HCT116 (cell line): ENCODE results near the gene MAPRE2. TPM values are rescaled to one million over a fixed set of nuclear protein-coding genes. Genes with fewer than 3 reads are reported as not detected.

Source experiments
- ATAC-seq: fragments of 200-7000 bp; cut with Tn5 transposase; 2 replicates; pipeline ENCODE4 v1.9.1; 2020; ENCODE audit warnings: mild to moderate bottlenecking, moderate library complexity
- BruUV-seq: library from RNA; stranded (reverse); fragments of 400-500 nt; replicated peaks from 2 replicates; lab custom pipeline; 2021; lab: Mats Ljungman, UMichigan
- CTCF ChIA-PET: fragments of 300-600 bp; sonication (Branson Sonifier 250); formaldehyde crosslinking; loops from one replicate; lab custom pipeline; 2021; ENCODE audit warnings: antibody characterized with exemption; lab: Charles Lee
- POLR2A ChIA-PET: fragments of 300-600, 350-600 bp; sonication (Branson Sonifier 250); formaldehyde crosslinking; loops from one replicate; lab custom pipeline; 2021; ENCODE audit warnings: antibody characterized with exemption; lab: Charles Lee
- RAD21 ChIA-PET, 2 experiments: fragments of 300-600 bp; sonication (Branson Sonifier 250); formaldehyde crosslinking; loops; one replicate each; lab custom pipeline; 2023; ENCODE audit warnings: low total read pairs in 2 of 2; ENCODE audit not compliant: uncharacterized antibody in 2 of 2, unreplicated experiment in 2 of 2, low non-redundant PET in 1 of 2; lab: Charles Lee
- DNase-seq: peaks from one replicate; pipeline ENCODE4 v3.0.0-alpha.2; 2010; ENCODE audit warnings: low read depth, low spot score
- H2AFZ ChIP-seq: fragments of 200-600 bp; shearing (Covaris generic), sonication (generic); 2 replicates; pipeline ENCODE4 v1.6.1; 2017; ENCODE audit warnings: low read depth, mixed run types, mixed read lengths, antibody characterized with exemption, low read length; ENCODE audit not compliant: poor library complexity, severe bottlenecking
- H3K27ac ChIP-seq: 2 replicates; pipeline ENCODE4 v1.5.1; 2012; ENCODE audit warnings: low read depth, low read length
- H3K27me3 ChIP-seq: fragments of 200-600 bp; sonication (generic); 2 replicates; pipeline ENCODE4 v1.6.1; 2016; ENCODE audit warnings: mixed run types, low read length, mixed read lengths; ENCODE audit not compliant: insufficient read depth
- H3K36me3 ChIP-seq, 2 experiments: fragments of 200-500 bp in 1 of 2; fragments of 200-600 bp in 1 of 2; sonication (Bioruptor generic) in 1 of 2; sonication (generic) in 1 of 2; 2 replicates each; pipeline versions ENCODE4 v1.5.1 to v1.6.1; 2014 to 2016; ENCODE audit warnings: low read length in 2 of 2, inconsistent platforms in 1 of 2, mixed read lengths in 1 of 2, mixed run types in 1 of 2; ENCODE audit not compliant: insufficient read depth in 2 of 2, control insufficient read depth in 1 of 2
- H3K4me1 ChIP-seq, 2 experiments: fragments of 200-600 bp in 1 of 2; sonication (generic) in 1 of 2; 2 replicates each; pipeline versions ENCODE4 v1.5.1 to v1.6.1; 2012 to 2017; ENCODE audit warnings: low read length in 2 of 2, inconsistent platforms in 1 of 2, mild to moderate bottlenecking in 1 of 2, mixed read lengths in 1 of 2, mixed run types in 1 of 2, moderate library complexity in 1 of 2; ENCODE audit not compliant: insufficient read depth in 2 of 2, control insufficient read depth in 1 of 2
- H3K4me2 ChIP-seq: fragments of 200-600 bp; sonication (generic); 2 replicates; pipeline ENCODE4 v1.6.1; 2017; ENCODE audit warnings: mixed run types, low read length, mixed read lengths
- H3K4me3 ChIP-seq, 2 experiments: fragments of 200-600 bp in 1 of 2; sonication (generic) in 1 of 2; replicated peaks in 1 of 2; 2 replicates each; pipeline ENCODE4 v1.5.1; 2011 to 2016; ENCODE audit warnings: low read length in 2 of 2, control low read depth in 1 of 2, low read depth in 1 of 2, mild to moderate bottlenecking in 1 of 2, mixed read lengths in 1 of 2, mixed run types in 1 of 2
- H3K79me2 ChIP-seq: fragments of 200-600 bp; sonication (generic); 2 replicates; pipeline ENCODE4 v1.6.1; 2017; ENCODE audit warnings: mild to moderate bottlenecking, mixed run types, low read length, moderate library complexity, mixed read lengths; ENCODE audit not compliant: insufficient read depth
- H3K9ac ChIP-seq: fragments of 200-600 bp; sonication (generic); 2 replicates; pipeline ENCODE4 v1.6.1; 2016; ENCODE audit warnings: low read length, mixed read lengths
- H3K9me2 ChIP-seq: fragments of 200-600 bp; sonication (generic), shearing (Covaris generic); 2 replicates; pipeline ENCODE4 v1.6.1; 2017; ENCODE audit warnings: mixed run types, mild to moderate bottlenecking, moderate library complexity; ENCODE audit not compliant: insufficient read depth
- H3K9me3 ChIP-seq, 2 experiments: fragments of 200-500 bp in 1 of 2; fragments of 200-600 bp in 1 of 2; sonication (Bioruptor generic) in 1 of 2; sonication (generic) in 1 of 2; 2 replicates each; pipeline ENCODE4 v1.6.1; 2014 to 2017; ENCODE audit warnings: low read length in 2 of 2, mixed read lengths in 2 of 2, inconsistent platforms in 1 of 2, low read depth in 1 of 2, mild to moderate bottlenecking in 1 of 2, mixed run types in 1 of 2, moderate library complexity in 1 of 2; ENCODE audit not compliant: control insufficient read depth in 1 of 2, insufficient read depth in 1 of 2
- H4K20me1 ChIP-seq: fragments of 200-600 bp; sonication (generic), shearing (Covaris generic); 2 replicates; pipeline ENCODE4 v1.6.1; 2017; ENCODE audit warnings: mixed run types, mild to moderate bottlenecking, moderate library complexity; ENCODE audit not compliant: insufficient read depth
- ATF3 ChIP-seq: IDR thresholded peaks from 2 replicates; pipeline ENCODE4 v1.6.1; 2012
- CBX3 ChIP-seq: IDR thresholded peaks from 2 replicates; pipeline ENCODE4 v1.6.1; 2012; ENCODE audit warnings: low read depth
- EZH2phosphoT487 ChIP-seq: fragments of 200-600 bp; IDR thresholded peaks from 2 replicates; pipeline ENCODE4 v1.6.1; 2018; ENCODE audit warnings: antibody characterized with exemption, borderline replicate concordance
- POLR2AphosphoS5 ChIP-seq: IDR thresholded peaks from 2 replicates; pipeline ENCODE4 v1.6.1; 2011; ENCODE audit warnings: mild to moderate bottlenecking, low read depth, low read length, moderate library complexity
- RAD21 ChIP-seq: IDR thresholded peaks from 2 replicates; pipeline ENCODE4 v1.6.1; 2012; ENCODE audit warnings: low read depth, mild to moderate bottlenecking
- SIN3A ChIP-seq: IDR thresholded peaks from 2 replicates; pipeline ENCODE4 v1.6.1; 2012; ENCODE audit warnings: low read depth
- SP1 ChIP-seq: IDR thresholded peaks from 2 replicates; pipeline ENCODE4 v1.6.1; 2012; ENCODE audit warnings: low read depth
- SRF ChIP-seq: IDR thresholded peaks from 2 replicates; pipeline ENCODE4 v1.6.1; 2012; ENCODE audit warnings: low read depth
- TCF7L2 ChIP-seq: IDR thresholded peaks from 2 replicates; pipeline ENCODE4 v1.7.0; 2011; ENCODE audit warnings: borderline replicate concordance, inconsistent platforms; ENCODE audit not compliant: insufficient read depth, insufficient read length; ENCODE audit errors: extremely low read depth
- ZFX ChIP-seq: fragments of 450-650 bp; IDR thresholded peaks from 2 replicates; pipeline ENCODE4 v1.6.1; 2017
- intact Hi-C: fragments of 100-400 bp; cut with micrococcal nuclease; formaldehyde crosslinking; loops from 2 replicates; pipeline ENCODE4 v1.10.0; 2022
- total RNA-seq: library from RNA; stranded (reverse); gene quantifications from one replicate; pipeline ENCODE4 v1.2.1, GENCODE V29; 2021; ENCODE audit not compliant: unreplicated experiment
- TF ChIP-seq, protein P1 (sequence below), 3 experiments: fragments of 200-600 bp in 1 of 3; sonication (generic) in 1 of 3; IDR thresholded peaks in 2 of 3; conservative IDR thresholded peaks in 1 of 3; 2 replicates each; pipeline ENCODE4 v1.5.1; 2012 to 2017; ENCODE audit warnings: low read depth in 2 of 3, low read length in 2 of 3, antibody characterized with exemption in 1 of 3, borderline replicate concordance in 1 of 3, control low read depth in 1 of 3, mild to moderate bottlenecking in 1 of 3, mixed read lengths in 1 of 3, mixed run types in 1 of 3, moderate library complexity in 1 of 3; ENCODE audit not compliant: insufficient read depth in 1 of 3
- TF ChIP-seq, protein P2 (sequence below): IDR thresholded peaks from 2 replicates; pipeline ENCODE4 v1.6.1; 2011; ENCODE audit warnings: mild to moderate bottlenecking, low read length, moderate library complexity; ENCODE audit not compliant: insufficient replicate concordance; ENCODE audit errors: extremely low read depth

MAPRE2 gene
- total RNA-seq, 1 experiment from 2014 or later: 17.2 TPM

GRCh38 chr18:35138773-35139172, 97.6 kb downstream of the MAPRE2 start:
- CTCF ChIA-PET: no interaction called here
- no peaks in the 10 kb centered on the region for H3K4me1 ChIP-seq
- intact Hi-C loops: no loop called here
- no peak overlapping the region for H3K27ac ChIP-seq
- no peaks in the 10 kb centered on the region for H3K9me3 ChIP-seq
- H4K20me1 ChIP-seq: no peaks in the 10 kb centered on the region
- H3K9me2 ChIP-seq: no peaks in the 10 kb centered on the region
- H3K9ac ChIP-seq: no peak overlapping the region
- no peak for DNase-seq
- H3K4me3 ChIP-seq: no peak overlapping the region
- no peak overlapping the region for H2AFZ ChIP-seq
- TF ChIP-seq EZH2phosphoT487: no peak
- no peak for TF ChIP-seq POLR2AphosphoS5
- no peak for TF ChIP-seq ATF3
- no peak for TF ChIP-seq RAD21
- TF ChIP-seq SIN3A: no peak
- no peak for TF ChIP-seq SP1
- TF ChIP-seq, protein P1, sequence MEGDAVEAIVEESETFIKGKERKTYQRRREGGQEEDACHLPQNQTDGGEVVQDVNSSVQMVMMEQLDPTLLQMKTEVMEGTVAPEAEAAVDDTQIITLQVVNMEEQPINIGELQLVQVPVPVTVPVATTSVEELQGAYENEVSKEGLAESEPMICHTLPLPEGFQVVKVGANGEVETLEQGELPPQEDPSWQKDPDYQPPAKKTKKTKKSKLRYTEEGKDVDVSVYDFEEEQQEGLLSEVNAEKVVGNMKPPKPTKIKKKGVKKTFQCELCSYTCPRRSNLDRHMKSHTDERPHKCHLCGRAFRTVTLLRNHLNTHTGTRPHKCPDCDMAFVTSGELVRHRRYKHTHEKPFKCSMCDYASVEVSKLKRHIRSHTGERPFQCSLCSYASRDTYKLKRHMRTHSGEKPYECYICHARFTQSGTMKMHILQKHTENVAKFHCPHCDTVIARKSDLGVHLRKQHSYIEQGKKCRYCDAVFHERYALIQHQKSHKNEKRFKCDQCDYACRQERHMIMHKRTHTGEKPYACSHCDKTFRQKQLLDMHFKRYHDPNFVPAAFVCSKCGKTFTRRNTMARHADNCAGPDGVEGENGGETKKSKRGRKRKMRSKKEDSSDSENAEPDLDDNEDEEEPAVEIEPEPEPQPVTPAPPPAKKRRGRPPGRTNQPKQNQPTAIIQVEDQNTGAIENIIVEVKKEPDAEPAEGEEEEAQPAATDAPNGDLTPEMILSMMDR (IDR thresholded peaks at IDR 0.05 in 2 of 3, conservative IDR thresholded peaks at IDR 0.05 in 1 of 3; ENCODE audit: borderline replicate concordance in 1 of 3, insufficient read depth in 1 of 3, low read depth in 2 of 3, low read length in 2 of 3): no peak
- no peak for TF ChIP-seq SRF
- TF ChIP-seq, protein P2, sequence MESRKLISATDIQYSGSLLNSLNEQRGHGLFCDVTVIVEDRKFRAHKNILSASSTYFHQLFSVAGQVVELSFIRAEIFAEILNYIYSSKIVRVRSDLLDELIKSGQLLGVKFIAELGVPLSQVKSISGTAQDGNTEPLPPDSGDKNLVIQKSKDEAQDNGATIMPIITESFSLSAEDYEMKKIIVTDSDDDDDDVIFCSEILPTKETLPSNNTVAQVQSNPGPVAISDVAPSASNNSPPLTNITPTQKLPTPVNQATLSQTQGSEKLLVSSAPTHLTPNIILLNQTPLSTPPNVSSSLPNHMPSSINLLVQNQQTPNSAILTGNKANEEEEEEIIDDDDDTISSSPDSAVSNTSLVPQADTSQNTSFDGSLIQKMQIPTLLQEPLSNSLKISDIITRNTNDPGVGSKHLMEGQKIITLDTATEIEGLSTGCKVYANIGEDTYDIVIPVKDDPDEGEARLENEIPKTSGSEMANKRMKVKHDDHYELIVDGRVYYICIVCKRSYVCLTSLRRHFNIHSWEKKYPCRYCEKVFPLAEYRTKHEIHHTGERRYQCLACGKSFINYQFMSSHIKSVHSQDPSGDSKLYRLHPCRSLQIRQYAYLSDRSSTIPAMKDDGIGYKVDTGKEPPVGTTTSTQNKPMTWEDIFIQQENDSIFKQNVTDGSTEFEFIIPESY: no peak
- TF ChIP-seq TCF7L2: no peak
- TF ChIP-seq CBX3: no peak
- TF ChIP-seq ZFX: no peak
- no peaks in the 10 kb centered on the region for H3K79me2 ChIP-seq
- POLR2A ChIA-PET: no interaction called here
- no peaks in the 10 kb centered on the region for H3K36me3 ChIP-seq
- no peak for ATAC-seq
- RAD21 ChIA-PET: no interaction called here
- H3K4me2 ChIP-seq: no peak overlapping the region
- no peaks in the 10 kb centered on the region for H3K27me3 ChIP-seq
- no TSS peak for BruUV-seq
